Measurements from ENCODE around the gene UGGT1.

Gene UGGT1

DNA sequence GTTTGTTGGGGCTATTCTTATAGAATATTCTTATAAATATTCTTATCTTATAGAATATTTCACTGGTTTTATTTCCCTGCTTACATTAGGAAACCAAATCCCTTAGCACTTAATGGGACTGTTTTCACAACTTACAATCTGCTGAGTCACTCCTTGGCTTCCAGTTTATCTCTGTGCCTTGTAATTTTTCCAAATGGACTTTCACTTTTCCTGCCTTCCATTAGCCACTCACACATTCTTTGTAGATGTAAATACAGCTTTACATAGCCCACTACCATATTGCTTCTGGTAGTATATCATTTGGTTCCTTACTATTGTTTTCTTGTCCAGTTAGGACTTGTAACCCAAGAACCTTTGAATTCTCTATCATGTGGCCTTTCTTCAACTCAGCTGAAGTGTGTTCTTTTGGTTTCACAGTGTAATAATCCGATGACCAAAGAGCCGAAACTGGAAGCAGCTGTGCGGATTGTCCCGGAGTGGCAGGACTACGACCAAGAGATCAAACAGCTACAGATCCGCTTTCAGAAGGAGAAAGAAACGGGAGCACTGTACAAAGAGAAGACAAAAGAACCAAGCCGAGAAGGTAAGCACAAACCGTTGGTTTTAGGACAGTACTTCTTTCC, 96.1 kb downstream of the UGGT1 start:
- 91% methylated on average over 8 of the region's 9 CpGs for WGBS
- Histone ChIP-seq H3K9ac (ENCODE audit: low read length) (peak overlapping the region; percentile 91), H3K14ac (ENCODE audit: low read length in 2 of 2) (no peak overlapping the region), H2AFZ (ENCODE audit: low read depth, low read length) (no peak overlapping the region), H3K4ac (ENCODE audit: low read depth in 1 of 2, low read length in 2 of 2) (no peak overlapping the region), H4K91ac (ENCODE audit: low read length) (no peak overlapping the region), H3K4me3 (ENCODE audit: insufficient read depth in 1 of 2, low read depth in 1 of 2, low read length in 2 of 2) (peak overlapping the region in 1 of 2 experiments; percentile 77), H3K79me1 (replicated peaks; ENCODE audit: low read length, poor library complexity, severe bottlenecking) (peaks cover 6% of the 10 kb centered on the region), H3K23ac (ENCODE audit: low read length in 2 of 2) (no peak overlapping the region), H2BK12ac (ENCODE audit: low read length in 2 of 2) (no peak overlapping the region), H3K4me1 (ENCODE audit: control insufficient read depth, insufficient read depth, low read depth, low read length) (peaks cover 2% of the 10 kb centered on the region), H2BK15ac (ENCODE audit: low read depth, poor library complexity, severe bottlenecking) (no peak overlapping the region), H3K9me3 (ENCODE audit: control insufficient read depth, low read length) (no peaks in the 10 kb centered on the region), H4K8ac (ENCODE audit: low read length) (peak overlapping the region; percentile 41), H3K27me3 (ENCODE audit: control insufficient read depth in 1 of 2, insufficient read depth in 1 of 2, low read length in 2 of 2) (no peaks in the 10 kb centered on the region), H3K4me2 (ENCODE audit: low read length, poor library complexity, severe bottlenecking) (no peak overlapping the region), H3K36me3 (ENCODE audit: control insufficient read depth in 1 of 2, insufficient read depth in 2 of 2, low read depth in 1 of 2, low read length in 2 of 2) (peaks cover 20 to 64% of the 10 kb centered on the region in 2 experiments), H3K27ac (ENCODE audit: low read length, poor library complexity, severe bottlenecking) (peak overlapping the region; percentile 47), H3K18ac (ENCODE audit: low read depth in 1 of 2, low read length in 2 of 2) (peak overlapping the region in 1 of 2 experiments; percentile 38), H2BK120ac (ENCODE audit: low read depth, low read length) (no peak overlapping the region), H2BK5ac (ENCODE audit: low read depth, low read length, poor library complexity, severe bottlenecking) (no peak overlapping the region), H2AK5ac (ENCODE audit: low read length, severe bottlenecking) (no peak overlapping the region)
- peak; percentile 83 for DNase-seq

DNA sequence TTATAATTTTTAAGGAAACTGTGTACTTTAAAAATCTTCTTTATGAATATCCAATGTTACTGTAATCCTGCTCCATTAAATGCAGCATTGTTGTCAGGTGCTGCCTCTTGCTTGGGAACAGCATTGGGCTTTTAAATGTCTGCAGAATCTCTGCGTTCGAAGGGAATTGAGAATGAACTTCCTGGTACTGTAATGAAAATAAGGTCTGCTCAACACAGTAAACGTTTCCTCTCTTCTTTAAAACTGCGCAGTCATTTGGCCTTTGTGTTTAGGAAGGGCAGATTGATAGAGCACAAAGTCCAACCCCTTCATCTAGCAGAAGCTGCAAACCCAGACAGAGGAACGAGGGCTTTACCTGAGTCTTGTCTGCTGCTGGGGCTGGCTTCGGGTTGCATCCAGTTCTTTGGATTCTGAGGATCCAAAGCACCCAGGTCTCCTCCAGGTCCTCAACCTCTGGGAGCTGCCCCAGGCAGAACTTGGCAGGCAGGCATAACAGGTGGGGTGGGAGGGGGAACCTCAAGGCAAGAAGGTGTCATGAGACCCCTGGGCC, 104.5 kb downstream of the UGGT1 start:
- H2AFZ ChIP-seq (ENCODE audit: low read depth, low read length), result no peak overlapping the region
- no peak overlapping the region for H2BK5ac ChIP-seq (ENCODE audit: low read depth, low read length, poor library complexity, severe bottlenecking)
- peaks cover 13% of the 10 kb centered on the region for H3K79me1 ChIP-seq (replicated peaks; ENCODE audit: low read length, poor library complexity, severe bottlenecking)
- no peaks in the 10 kb centered on the region for H3K9me3 ChIP-seq (ENCODE audit: control insufficient read depth, low read length)
- H3K4ac ChIP-seq (ENCODE audit: low read depth in 1 of 2, low read length in 2 of 2), result no peak overlapping the region
- no peak overlapping the region for H3K27ac ChIP-seq (ENCODE audit: low read length, poor library complexity, severe bottlenecking)
- H3K18ac ChIP-seq (ENCODE audit: low read depth in 1 of 2, low read length in 2 of 2), result peak overlapping the region in 1 of 2 experiments; percentile 52
- no peak for DNase-seq
- peak overlapping the region; percentile 19 for H4K8ac ChIP-seq (ENCODE audit: low read length)
- H3K9ac ChIP-seq (ENCODE audit: low read length), result no peak overlapping the region
- no peaks in the 10 kb centered on the region for H3K27me3 ChIP-seq (ENCODE audit: control insufficient read depth in 1 of 2, insufficient read depth in 1 of 2, low read length in 2 of 2)
- peaks cover 19 to 25% of the 10 kb centered on the region in 2 experiments for H3K36me3 ChIP-seq (ENCODE audit: control insufficient read depth in 1 of 2, insufficient read depth in 2 of 2, low read depth in 1 of 2, low read length in 2 of 2)
- H2BK12ac ChIP-seq (ENCODE audit: low read length in 2 of 2), result peak overlapping the region in 1 of 2 experiments; percentile 37
- H2BK120ac ChIP-seq (ENCODE audit: low read depth, low read length), result no peak overlapping the region
- H3K4me1 ChIP-seq (ENCODE audit: control insufficient read depth, insufficient read depth, low read depth, low read length), result peaks cover 5% of the 10 kb centered on the region
- H3K23ac ChIP-seq (ENCODE audit: low read length in 2 of 2), result no peak overlapping the region
- no peak overlapping the region for H4K91ac ChIP-seq (ENCODE audit: low read length)
- 90% methylated on average over 6 of the region's 6 CpGs for WGBS
- no peak overlapping the region for H3K14ac ChIP-seq (ENCODE audit: low read length in 2 of 2)
- no peak overlapping the region for H3K4me2 ChIP-seq (ENCODE audit: low read length, poor library complexity, severe bottlenecking)
- H2AK5ac ChIP-seq (ENCODE audit: low read length, severe bottlenecking), result no peak overlapping the region
- H3K4me3 ChIP-seq (ENCODE audit: insufficient read depth in 1 of 2, low read depth in 1 of 2, low read length in 2 of 2), result no peak overlapping the region
- no peak overlapping the region for H2BK15ac ChIP-seq (ENCODE audit: low read depth, poor library complexity, severe bottlenecking)

DNA sequence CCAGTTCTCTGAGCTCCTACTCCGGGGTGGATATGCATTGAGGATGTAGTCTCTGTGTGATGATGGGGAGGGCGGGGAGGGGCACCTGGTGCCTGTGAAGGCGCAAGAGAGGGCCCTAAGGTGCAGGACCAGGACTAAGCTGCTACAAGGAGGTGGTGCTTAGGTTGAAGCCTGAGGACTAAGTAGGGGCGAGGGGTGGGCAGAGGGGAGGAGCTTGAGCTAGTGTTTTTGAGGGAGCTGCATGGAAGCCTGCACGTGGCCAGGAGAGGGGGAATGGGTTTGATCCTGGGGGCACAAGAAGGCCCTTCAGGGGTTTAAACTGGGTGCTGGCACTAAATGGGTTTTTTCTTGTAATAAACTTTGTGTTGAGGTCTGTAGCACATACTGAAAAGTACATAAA, 105.0 kb downstream of the UGGT1 start:
- Histone ChIP-seq H3K4me3 (ENCODE audit: insufficient read depth in 1 of 2, low read depth in 1 of 2, low read length in 2 of 2) (peak overlapping the region in 1 of 2 experiments; percentile 47), H3K4me1 (ENCODE audit: control insufficient read depth, insufficient read depth, low read depth, low read length) (peaks cover 5% of the 10 kb centered on the region), H3K4me2 (ENCODE audit: low read length, poor library complexity, severe bottlenecking) (no peak overlapping the region), H3K9ac (ENCODE audit: low read length) (peak overlapping the region; percentile 60), H3K27ac (ENCODE audit: low read length, poor library complexity, severe bottlenecking) (no peak overlapping the region), H3K14ac (ENCODE audit: low read length in 2 of 2) (no peak overlapping the region), H3K23ac (ENCODE audit: low read length in 2 of 2) (no peak overlapping the region), H4K8ac (ENCODE audit: low read length) (peak overlapping the region; percentile 19), H2AK5ac (ENCODE audit: low read length, severe bottlenecking) (no peak overlapping the region), H3K18ac (ENCODE audit: low read depth in 1 of 2, low read length in 2 of 2) (peak overlapping the region in 1 of 2 experiments; percentile 52), H3K79me1 (replicated peaks; ENCODE audit: low read length, poor library complexity, severe bottlenecking) (peaks cover 13% of the 10 kb centered on the region), H3K36me3 (ENCODE audit: control insufficient read depth in 1 of 2, insufficient read depth in 2 of 2, low read depth in 1 of 2, low read length in 2 of 2) (peaks cover 13 to 20% of the 10 kb centered on the region in 2 experiments), H2AFZ (ENCODE audit: low read depth, low read length) (no peak overlapping the region), H2BK12ac (ENCODE audit: low read length in 2 of 2) (peak overlapping the region in 1 of 2 experiments; percentile 37), H3K27me3 (ENCODE audit: control insufficient read depth in 1 of 2, insufficient read depth in 1 of 2, low read length in 2 of 2) (no peaks in the 10 kb centered on the region), H2BK120ac (ENCODE audit: low read depth, low read length) (no peak overlapping the region), H4K91ac (ENCODE audit: low read length) (no peak overlapping the region), H3K9me3 (ENCODE audit: control insufficient read depth, low read length) (no peaks in the 10 kb centered on the region), H2BK5ac (ENCODE audit: low read depth, low read length, poor library complexity, severe bottlenecking) (no peak overlapping the region), H3K4ac (ENCODE audit: low read depth in 1 of 2, low read length in 2 of 2) (peak overlapping the region in 1 of 2 experiments; percentile 15), H2BK15ac (ENCODE audit: low read depth, poor library complexity, severe bottlenecking) (no peak overlapping the region)
- DNase-seq, result no peak
- 84% methylated on average over 4 of the region's 5 CpGs for WGBS

DNA sequence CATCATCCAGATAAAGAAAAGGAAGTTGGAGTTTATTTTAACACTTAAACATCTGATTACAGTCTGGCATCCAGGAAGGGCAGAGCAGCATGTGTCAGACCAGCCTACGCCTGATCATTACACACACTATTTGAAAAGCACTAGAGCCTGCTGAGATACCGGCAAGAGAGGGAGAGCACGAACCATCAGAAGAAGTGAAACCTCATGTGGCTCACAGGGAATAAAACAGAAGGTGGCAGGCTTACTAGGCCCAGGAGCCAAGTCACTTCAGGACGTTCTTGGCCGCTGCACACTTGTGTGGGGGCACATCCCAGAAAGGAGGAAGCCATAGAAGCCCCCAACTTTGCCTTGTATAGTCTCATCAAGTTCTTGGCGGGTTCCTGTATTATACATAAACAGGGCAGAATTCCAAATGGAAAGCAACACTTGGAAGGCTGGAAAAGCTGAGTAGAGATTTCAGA, 105.5 kb downstream of the UGGT1 start:
- H3K36me3 ChIP-seq (ENCODE audit: control insufficient read depth in 1 of 2, insufficient read depth in 2 of 2, low read depth in 1 of 2, low read length in 2 of 2), result peaks cover 10 to 18% of the 10 kb centered on the region in 2 experiments
- H2AFZ ChIP-seq (ENCODE audit: low read depth, low read length), result no peak overlapping the region
- peaks cover 13% of the 10 kb centered on the region for H3K79me1 ChIP-seq (replicated peaks; ENCODE audit: low read length, poor library complexity, severe bottlenecking)
- H3K27ac ChIP-seq (ENCODE audit: low read length, poor library complexity, severe bottlenecking), result no peak overlapping the region
- H3K27me3 ChIP-seq (ENCODE audit: control insufficient read depth in 1 of 2, insufficient read depth in 1 of 2, low read length in 2 of 2), result no peaks in the 10 kb centered on the region
- 42% methylated on average over 6 of the region's 6 CpGs for WGBS
- H2AK5ac ChIP-seq (ENCODE audit: low read length, severe bottlenecking), result no peak overlapping the region
- H3K4me2 ChIP-seq (ENCODE audit: low read length, poor library complexity, severe bottlenecking), result no peak overlapping the region
- H2BK12ac ChIP-seq (ENCODE audit: low read length in 2 of 2), result no peak overlapping the region
- H4K91ac ChIP-seq (ENCODE audit: low read length), result no peak overlapping the region
- H3K14ac ChIP-seq (ENCODE audit: low read length in 2 of 2), result no peak overlapping the region
- H2BK5ac ChIP-seq (ENCODE audit: low read depth, low read length, poor library complexity, severe bottlenecking), result no peak overlapping the region
- H2BK15ac ChIP-seq (ENCODE audit: low read depth, poor library complexity, severe bottlenecking), result no peak overlapping the region
- no peak overlapping the region for H2BK120ac ChIP-seq (ENCODE audit: low read depth, low read length)
- no peak overlapping the region for H3K23ac ChIP-seq (ENCODE audit: low read length in 2 of 2)
- H3K18ac ChIP-seq (ENCODE audit: low read depth in 1 of 2, low read length in 2 of 2), result no peak overlapping the region
- peaks cover 5% of the 10 kb centered on the region for H3K4me1 ChIP-seq (ENCODE audit: control insufficient read depth, insufficient read depth, low read depth, low read length)
- H3K4me3 ChIP-seq (ENCODE audit: insufficient read depth in 1 of 2, low read depth in 1 of 2, low read length in 2 of 2), result peak overlapping the region in 1 of 2 experiments; percentile 47
- H4K8ac ChIP-seq (ENCODE audit: low read length), result no peak overlapping the region
- H3K9me3 ChIP-seq (ENCODE audit: control insufficient read depth, low read length), result no peaks in the 10 kb centered on the region
- peak; percentile 71 for DNase-seq
- H3K4ac ChIP-seq (ENCODE audit: low read depth in 1 of 2, low read length in 2 of 2), result no peak overlapping the region
- H3K9ac ChIP-seq (ENCODE audit: low read length), result peak overlapping the region; percentile 60

Measured in mesenchymal stem cell (in vitro differentiated cells and primary cell).